Measurements from ENCODE around the gene ZNF154. TPM values are rescaled to one million over a fixed set of nuclear protein-coding genes. Genes with fewer than 3 reads are reported as not detected.

Gene ZNF154
- total and polyA plus RNA-seq, 2 experiments from 2014 or later, result 11.1 to 20.1 TPM

- Histone ChIP-seq H3K4me3 (no peak overlapping the region), H3K27ac (no peak overlapping the region), H3K4me1 (ENCODE audit: low read depth) (no peaks in the 10 kb centered on the region), H3K36me3 (no peaks in the 10 kb centered on the region), H3K9me3 (ENCODE audit: low read depth) (no peaks in the 10 kb centered on the region), H3K27me3 (peaks cover 32% of the 10 kb centered on the region)
- no peak for TF ChIP-seq CTCF (IDR thresholded peaks at IDR 0.05; ENCODE audit: low read depth, low read length)
- no peak for DNase-seq (ENCODE audit: low read depth in 1 of 2, low spot score in 1 of 2)
Measured at GRCh38 chr19:57672466-57672865, 36.5 kb downstream of the ZNF154 start.

- H3K27ac ChIP-seq, result no peak overlapping the region
- peaks cover 20% of the 10 kb centered on the region for H3K27me3 ChIP-seq
- DNase-seq (ENCODE audit: low read depth in 1 of 2, low spot score in 1 of 2), result no peak
- no peaks in the 10 kb centered on the region for H3K36me3 ChIP-seq
- H3K4me3 ChIP-seq, result no peak overlapping the region
- no peak for TF ChIP-seq CTCF (IDR thresholded peaks at IDR 0.05; ENCODE audit: low read depth, low read length)
- H3K9me3 ChIP-seq (ENCODE audit: low read depth), result no peaks in the 10 kb centered on the region
- no peaks in the 10 kb centered on the region for H3K4me1 ChIP-seq (ENCODE audit: low read depth)
Measured at GRCh38 chr19:57671124-57671895, 37.7 kb downstream of the ZNF154 start.

- Histone ChIP-seq H3K4me1 (ENCODE audit: low read depth) (no peaks in the 10 kb centered on the region), H3K27me3 (peaks cover 11% of the 10 kb centered on the region), H3K9me3 (ENCODE audit: low read depth) (no peaks in the 10 kb centered on the region), H3K27ac (no peak within 1 kb of the TSS), H3K4me3 (no peak within 1 kb of the TSS), H3K36me3 (no peaks in the 10 kb centered on the region)
- DNase-seq (ENCODE audit: low read depth in 1 of 2, low spot score in 1 of 2), result no peak
- no peak for TF ChIP-seq CTCF (IDR thresholded peaks at IDR 0.05; ENCODE audit: low read depth, low read length)
Measured at GRCh38 chr19:57668635-57669034, 40.4 kb downstream of the ZNF154 start, which contains the start of gene ZSCAN4. Gene ZSCAN4, plus strand, starts transcription at chr19:57668935. Its CDS starts 7,211 bp downstream, at chr19:57676146.

- Histone ChIP-seq H3K4me3 (no peak overlapping the region), H3K27me3 (peaks cover 8% of the 10 kb centered on the region), H3K4me1 (ENCODE audit: low read depth) (no peaks in the 10 kb centered on the region), H3K27ac (no peak overlapping the region), H3K36me3 (no peaks in the 10 kb centered on the region), H3K9me3 (ENCODE audit: low read depth) (no peaks in the 10 kb centered on the region)
- peak in 1 of 2 donors; percentile 14 for DNase-seq (ENCODE audit: low read depth in 1 of 2, low spot score in 1 of 2)
- no peak for TF ChIP-seq CTCF (IDR thresholded peaks at IDR 0.05; ENCODE audit: low read depth, low read length)
Measured at GRCh38 chr19:57667228-57667627, 41.8 kb downstream of the ZNF154 start.

GRCh38 chr19:57665261-57665806 is 43.7 kb downstream of the ZNF154 start:
- TF ChIP-seq CTCF (IDR thresholded peaks at IDR 0.05; ENCODE audit: low read depth, low read length), result no peak
- H3K36me3 ChIP-seq, result no peaks in the 10 kb centered on the region
- H3K9me3 ChIP-seq (ENCODE audit: low read depth), result no peaks in the 10 kb centered on the region
- peak overlapping the region; percentile 44 for H3K27ac ChIP-seq
- H3K4me3 ChIP-seq, result no peak overlapping the region
- DNase-seq (ENCODE audit: low read depth in 1 of 2, low spot score in 1 of 2), result no peak
- H3K4me1 ChIP-seq (ENCODE audit: low read depth), result no peaks in the 10 kb centered on the region
- peaks cover 19% of the 10 kb centered on the region for H3K27me3 ChIP-seq
